SH-SY5Y (cell line): ENCODE measurements around the gene SLC35E2B.
"Not testable (repeated sequence)": the region's sequence is repeated elsewhere in the genome, so short reads cannot be mapped to it uniquely, and the experiment has no call there.

Experiments used
- GATA2 ChIP-seq: IDR thresholded peaks from 2 replicates; pipeline ENCODE4 v1.6.1; 2011; ENCODE audit warnings: mild to moderate bottlenecking, low read depth, low read length
- GATA3 ChIP-seq: IDR thresholded peaks from 2 replicates; pipeline ENCODE4 v1.6.1; 2011; ENCODE audit warnings: low read depth, mild to moderate bottlenecking, low read length, moderate library complexity

The SLC35E2B gene

GRCh38 chr1:1692714-1693647 is at the start of gene SLC35E2B:
Gene SLC35E2B (minus strand): TSS chr1:1692795. CDS start chr1:1676699, 16,096 bp downstream.
- TF ChIP-seq GATA3, GATA2: not testable (repeated sequence)

GRCh38 chr1:1732381-1732780 is 39.8 kb upstream of the SLC35E2B start:
- no peak for TF ChIP-seq GATA2

GRCh38 chr1:1730870-1731269 is 38.3 kb upstream of the SLC35E2B start:
- no peak for TF ChIP-seq GATA3
- no peak for TF ChIP-seq GATA2

GRCh38 chr1:1724035-1724864 is 31.7 kb upstream of the SLC35E2B start, which contains the start of gene CDK11A:
Gene CDK11A (minus strand): TSS chr1:1724357. CDS start chr1:1722818, 1,539 bp downstream.
- not testable (repeated sequence) for TF ChIP-seq GATA2, GATA3

GRCh38 chr1:1721201-1721600 is 28.6 kb upstream of the SLC35E2B start:
- no peak for TF ChIP-seq GATA2
- TF ChIP-seq GATA3: no peak

- TF ChIP-seq GATA3: no peak
- no peak for TF ChIP-seq GATA2
These were observed 11.2 kb upstream of the SLC35E2B start for GRCh38 chr1:1703796-1704195.

GRCh38 chr1:1687846-1688245 is 4.7 kb downstream of the SLC35E2B start:
- TF ChIP-seq GATA2: no peak
- TF ChIP-seq GATA3: no peak

GRCh38 chr1:1684031-1684681 is 8.4 kb downstream of the SLC35E2B start:
- no peak for TF ChIP-seq GATA2
- no peak for TF ChIP-seq GATA3

- TF ChIP-seq GATA2 (no peak), GATA3 (no peak)
These were observed 9.3 kb downstream of the SLC35E2B start for GRCh38 chr1:1683104-1683905.

- no peak for TF ChIP-seq GATA3
- TF ChIP-seq GATA2: no peak
These were observed 11.7 kb downstream of the SLC35E2B start for GRCh38 chr1:1680912-1681273.

- TF ChIP-seq GATA3: no peak
- no peak for TF ChIP-seq GATA2
These were observed 12.3 kb downstream of the SLC35E2B start for GRCh38 chr1:1680031-1680911.

GRCh38 chr1:1678581-1679380 is 13.8 kb downstream of the SLC35E2B start:
- TF ChIP-seq GATA3 (no peak), GATA2 (no peak)
